HUDEP-2 (cell line): ENCODE measurements around the gene TPP2.

ENCODE experiments used
- DNase-seq, 76 experiments: peaks; one replicate each; lab custom pipeline; 2025; ENCODE audit not compliant: unreplicated experiment in 76 of 76; lab: John Stamatoyannopoulos, UW

The TPP2 gene

DNA sequence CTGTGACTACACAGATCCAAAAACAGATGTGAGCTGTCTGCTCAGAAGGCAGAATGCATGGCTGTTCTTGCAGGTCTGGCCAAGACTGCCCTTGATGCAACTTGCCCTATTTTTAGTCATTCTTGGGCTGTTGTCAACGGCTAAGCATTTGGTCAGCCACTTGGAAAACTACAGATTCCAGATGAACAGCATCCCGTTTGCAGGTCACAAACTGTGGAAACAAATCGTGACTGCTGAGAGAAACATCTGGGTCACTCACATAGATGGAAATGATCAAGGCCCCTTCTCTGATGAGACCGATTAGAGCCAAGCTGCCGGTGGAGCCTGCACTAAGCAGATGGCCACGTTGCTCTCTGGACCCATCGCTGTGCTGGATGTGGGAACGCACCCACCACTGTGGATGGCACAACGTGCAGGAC, 113.5 kb downstream of the TPP2 start:
- DNase-seq = no peak

DNA sequence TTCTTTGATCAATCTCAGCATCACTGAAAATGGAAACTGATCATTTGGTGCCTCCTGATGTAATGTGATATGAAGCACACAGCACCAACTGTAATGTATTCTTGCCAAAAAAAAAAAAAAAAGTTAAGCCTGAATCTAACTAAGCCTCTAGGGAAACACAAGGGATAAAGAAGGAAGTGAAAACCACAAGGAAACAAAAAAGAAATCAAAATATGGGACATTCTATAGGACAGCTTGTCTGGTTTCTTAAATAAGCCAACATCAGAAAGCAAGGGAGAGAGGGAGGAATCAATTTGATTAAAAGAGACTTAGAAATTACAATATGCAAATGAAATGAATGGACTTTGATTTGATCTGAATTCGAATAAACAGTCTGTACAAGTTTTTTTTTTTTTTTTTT, 118.7 kb downstream of the TPP2 start:
- no peak for DNase-seq

DNA sequence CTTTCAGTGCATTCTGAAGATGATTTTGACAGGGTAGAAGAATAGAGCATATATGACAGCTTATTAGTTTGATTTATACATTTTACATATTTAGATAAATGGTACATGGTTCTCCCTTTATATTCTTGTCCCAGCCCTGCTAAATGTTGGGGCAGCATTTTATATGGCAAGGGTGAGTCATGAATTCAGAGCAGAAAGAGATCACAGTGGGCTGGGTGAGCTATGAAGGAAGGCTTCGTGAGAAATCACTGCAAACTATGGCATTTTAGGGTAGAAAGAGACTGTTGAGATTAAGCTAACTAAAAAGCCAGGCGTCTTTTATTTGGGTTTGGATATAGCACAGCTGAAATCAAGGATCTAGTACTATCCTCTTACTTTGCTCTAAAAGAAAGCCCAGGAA, 122.0 kb downstream of the TPP2 start:
- DNase-seq = no peak

DNA sequence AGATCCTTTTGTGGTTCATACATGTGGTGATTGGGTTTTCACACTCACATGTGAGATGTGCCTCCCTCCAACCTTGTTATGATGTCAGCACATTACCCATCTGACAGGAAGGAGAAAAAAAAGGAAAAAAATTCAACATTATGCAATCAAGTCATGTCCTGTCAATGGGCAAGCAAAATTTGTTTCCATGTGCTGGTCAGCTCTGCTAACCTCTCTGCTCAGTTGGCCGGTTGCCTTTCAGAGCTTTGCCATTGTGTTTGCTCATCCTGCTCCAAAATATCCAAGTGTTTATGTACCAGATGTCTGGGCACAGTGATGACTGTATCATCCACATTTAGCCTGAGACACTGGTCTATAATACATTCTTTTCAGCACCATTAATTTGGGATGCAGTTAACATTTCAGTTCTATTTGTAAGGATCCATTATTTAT, 125.0 kb downstream of the TPP2 start:
- DNase-seq = no peak

DNA sequence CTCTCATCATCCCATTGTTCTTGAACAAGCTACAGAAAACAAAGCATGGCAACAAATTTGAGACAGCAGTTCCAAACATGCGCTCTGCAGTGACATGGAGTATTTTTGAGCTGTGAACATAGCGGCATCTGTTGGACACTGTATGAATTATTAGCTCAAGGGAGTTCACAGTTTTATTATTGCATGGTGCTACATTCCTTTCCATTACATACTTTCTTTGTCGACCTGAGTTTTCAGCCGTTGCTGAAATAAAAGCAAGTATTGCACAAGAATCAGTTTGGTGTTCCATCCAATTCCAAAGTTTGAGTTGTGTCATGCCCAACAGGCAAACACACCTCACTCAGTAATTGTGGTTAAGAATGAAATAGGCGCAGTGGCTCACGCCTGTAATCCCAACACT, 128.1 kb downstream of the TPP2 start:
- peak in 10 of 76 experiments; percentile 1 to 29 (median 8) for DNase-seq

DNA sequence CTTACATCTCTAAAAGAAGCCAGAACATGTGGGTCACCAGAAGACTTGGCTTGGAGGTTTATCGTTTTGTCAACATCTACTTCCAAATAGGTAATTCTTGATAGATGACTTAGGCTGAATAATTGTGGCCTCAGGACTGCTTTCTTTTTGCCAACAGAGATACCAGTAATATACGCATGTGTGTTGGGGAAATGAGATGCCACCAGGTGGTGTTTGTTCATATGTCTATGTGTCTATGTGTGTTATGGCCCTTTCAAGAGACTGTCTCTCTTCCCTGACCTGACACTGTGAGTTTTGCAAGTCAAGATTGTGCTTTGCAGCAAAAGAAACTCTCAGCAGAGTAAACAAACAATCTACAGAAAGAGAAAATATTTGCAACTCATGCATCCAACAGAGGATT, 129.6 kb downstream of the TPP2 start:
- peak in 19 of 76 experiments; percentile 2 to 41 (median 16) for DNase-seq
